GM13977 (cell line): ENCODE results near the gene MOB1B.

Experiments
- DNase-seq: peaks from one replicate; pipeline ENCODE4 v3.0.0; 2012; ENCODE audit warnings: low spot score
- in situ Hi-C: fragments of 300-500 bp; cut with MboI; formaldehyde crosslinking; loops from one replicate; pipeline ENCODE4 v1.12.0; 2022; ENCODE audit warnings: low sequenced_read_pairs, low pct_unique_long_range_greater_than_20kb, mixed read lengths, inconsistent platforms; ENCODE audit not compliant: unreplicated experiment
- TF ChIP-seq, protein P1 (sequence below): IDR thresholded peaks from 2 replicates; pipeline ENCODE4 v1.5.1; 2012; ENCODE audit warnings: mild to moderate bottlenecking, control low read depth; ENCODE audit not compliant: insufficient read depth; ENCODE audit errors: extremely low read depth, missing control alignments

MOB1B gene

GRCh38 chr4:70901984-70902576 lies at the start of gene MOB1B:
TSS of gene MOB1B (plus strand) at chr4:70902369. CDS start at chr4:70902537, 168 bp downstream.
- peak; percentile 93 for DNase-seq
- in situ Hi-C loops, result no loop called here
- TF ChIP-seq, protein P1, sequence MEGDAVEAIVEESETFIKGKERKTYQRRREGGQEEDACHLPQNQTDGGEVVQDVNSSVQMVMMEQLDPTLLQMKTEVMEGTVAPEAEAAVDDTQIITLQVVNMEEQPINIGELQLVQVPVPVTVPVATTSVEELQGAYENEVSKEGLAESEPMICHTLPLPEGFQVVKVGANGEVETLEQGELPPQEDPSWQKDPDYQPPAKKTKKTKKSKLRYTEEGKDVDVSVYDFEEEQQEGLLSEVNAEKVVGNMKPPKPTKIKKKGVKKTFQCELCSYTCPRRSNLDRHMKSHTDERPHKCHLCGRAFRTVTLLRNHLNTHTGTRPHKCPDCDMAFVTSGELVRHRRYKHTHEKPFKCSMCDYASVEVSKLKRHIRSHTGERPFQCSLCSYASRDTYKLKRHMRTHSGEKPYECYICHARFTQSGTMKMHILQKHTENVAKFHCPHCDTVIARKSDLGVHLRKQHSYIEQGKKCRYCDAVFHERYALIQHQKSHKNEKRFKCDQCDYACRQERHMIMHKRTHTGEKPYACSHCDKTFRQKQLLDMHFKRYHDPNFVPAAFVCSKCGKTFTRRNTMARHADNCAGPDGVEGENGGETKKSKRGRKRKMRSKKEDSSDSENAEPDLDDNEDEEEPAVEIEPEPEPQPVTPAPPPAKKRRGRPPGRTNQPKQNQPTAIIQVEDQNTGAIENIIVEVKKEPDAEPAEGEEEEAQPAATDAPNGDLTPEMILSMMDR, result no peak

DNA sequence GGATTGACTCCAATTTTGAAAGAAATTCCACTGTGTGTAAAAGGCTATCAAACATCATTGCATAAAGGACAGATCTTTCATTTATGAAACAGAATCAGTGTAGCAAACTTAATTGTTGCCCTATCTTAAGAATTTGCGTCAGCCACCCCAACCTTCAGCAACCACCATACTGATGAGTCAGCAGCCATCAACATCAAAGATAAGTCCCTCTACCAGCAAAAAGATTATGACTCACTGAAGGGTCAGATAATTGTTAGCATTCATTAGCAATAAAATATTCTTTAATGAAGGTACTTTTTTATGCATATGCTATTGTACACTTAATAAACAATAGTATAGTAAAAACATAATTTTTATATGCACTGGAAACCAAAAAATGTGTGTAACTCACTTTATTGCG lies 46.7 kb upstream of the MOB1B start:
- no peak for DNase-seq
- in situ Hi-C loops, result no loop called here
- TF ChIP-seq, protein P1, result no peak

- TF ChIP-seq, protein P1, result no peak
- in situ Hi-C loops, result no loop called here
These were observed 43.7 kb upstream of the MOB1B start for GRCh38 chr4:70858454-70858853.

GRCh38 chr4:70859066-70859465 lies 43.1 kb upstream of the MOB1B start:
- DNase-seq, result no peak
- TF ChIP-seq, protein P1, result no peak
- in situ Hi-C loops, result no loop called here

More at GRCh38 chr4:70858454-70858853, 43.7 kb upstream of the MOB1B start:
- DNase-seq, result no peak

GRCh38 chr4:70863099-70863790 lies 38.9 kb upstream of the MOB1B start:
- TF ChIP-seq, protein P1, result no peak
- in situ Hi-C loops, result no loop called here
- DNase-seq, result peak; percentile 29

DNA sequence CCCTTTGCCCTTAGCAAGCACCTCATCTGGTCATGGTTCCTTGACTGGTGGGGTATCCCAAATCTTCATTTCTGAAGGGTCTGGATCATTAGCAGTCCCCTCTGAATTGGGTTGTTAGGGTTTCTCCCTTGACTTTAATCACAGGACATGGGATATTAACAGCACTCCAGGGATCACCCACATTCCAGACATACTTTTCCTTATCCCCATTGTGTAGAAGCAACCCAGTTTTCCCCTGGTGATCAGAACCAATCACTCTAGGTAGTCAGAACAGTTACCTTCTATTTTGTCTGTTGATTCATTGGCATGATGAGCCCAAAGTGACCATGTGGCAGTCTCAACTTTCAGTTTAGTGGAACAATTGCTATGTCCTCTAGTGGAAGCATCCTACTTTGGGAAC lies 33.4 kb upstream of the MOB1B start:
- TF ChIP-seq, protein P1, result no peak
- DNase-seq, result no peak
- in situ Hi-C loops, result no loop called here
